ENCODE data around the gene AGMAT.

AGMAT gene

GRCh38 chr1:15584489-15585363 lies at the start of gene AGMAT:
AGMAT (minus strand) TSS chr1:15585051; CDS start chr1:15584967, 84 bp downstream.
- peak; percentile 72 for DNase-seq

DNA sequence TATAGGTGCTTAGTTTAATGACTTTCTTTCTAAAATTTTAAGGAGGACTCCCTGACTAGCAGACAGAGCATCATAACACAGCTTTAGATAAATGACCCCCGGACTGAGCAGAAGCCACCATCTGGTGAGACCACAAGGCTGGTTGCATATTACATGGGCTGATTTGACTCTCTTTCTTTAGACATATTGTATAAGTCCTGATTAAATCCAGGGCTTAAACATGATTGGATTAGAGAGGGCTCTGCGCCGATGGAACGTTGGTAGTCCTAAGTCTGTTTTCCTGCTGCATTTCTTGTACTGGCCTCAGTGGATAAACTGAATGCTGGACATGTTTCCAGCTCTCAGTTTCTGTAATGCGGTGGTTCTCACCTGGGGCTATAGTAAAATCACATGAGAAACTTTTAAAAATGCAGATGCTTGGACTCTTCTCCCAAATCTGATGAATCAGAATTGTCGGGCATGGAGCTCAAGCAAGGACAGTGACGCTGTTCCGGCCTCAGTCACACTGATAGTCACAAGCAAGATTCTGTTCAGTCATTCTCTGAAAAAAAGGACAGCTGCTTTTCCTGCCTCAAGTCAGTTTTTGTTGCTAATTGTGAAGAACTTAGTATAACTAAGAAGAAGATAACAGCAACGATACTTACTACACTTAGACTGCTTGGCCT lies 49.0 kb upstream of the AGMAT start:
- no peak for DNase-seq

DNA sequence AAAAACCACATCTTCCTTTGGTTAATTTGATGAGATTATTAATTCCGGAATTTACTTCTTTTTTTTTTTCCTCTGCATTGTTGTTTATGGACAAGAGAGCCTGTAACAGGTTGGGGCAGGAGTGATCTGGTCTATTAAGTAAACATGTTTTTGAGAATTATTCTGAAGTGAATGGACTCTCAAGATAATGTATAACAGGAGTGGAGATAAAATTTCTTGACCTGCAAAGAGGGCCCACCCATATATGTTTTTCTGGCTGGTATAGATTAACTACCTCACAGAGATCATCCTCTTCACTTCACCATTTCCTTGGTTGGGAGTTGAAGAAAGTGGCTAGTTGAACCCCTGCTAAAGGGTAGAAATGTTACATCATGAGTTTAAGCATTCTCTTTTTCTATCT lies 43.2 kb upstream of the AGMAT start:
- no peak for DNase-seq

GRCh38 chr1:15627343-15627988 lies 42.6 kb upstream of the AGMAT start:
- peak; percentile 40 for DNase-seq

DNA sequence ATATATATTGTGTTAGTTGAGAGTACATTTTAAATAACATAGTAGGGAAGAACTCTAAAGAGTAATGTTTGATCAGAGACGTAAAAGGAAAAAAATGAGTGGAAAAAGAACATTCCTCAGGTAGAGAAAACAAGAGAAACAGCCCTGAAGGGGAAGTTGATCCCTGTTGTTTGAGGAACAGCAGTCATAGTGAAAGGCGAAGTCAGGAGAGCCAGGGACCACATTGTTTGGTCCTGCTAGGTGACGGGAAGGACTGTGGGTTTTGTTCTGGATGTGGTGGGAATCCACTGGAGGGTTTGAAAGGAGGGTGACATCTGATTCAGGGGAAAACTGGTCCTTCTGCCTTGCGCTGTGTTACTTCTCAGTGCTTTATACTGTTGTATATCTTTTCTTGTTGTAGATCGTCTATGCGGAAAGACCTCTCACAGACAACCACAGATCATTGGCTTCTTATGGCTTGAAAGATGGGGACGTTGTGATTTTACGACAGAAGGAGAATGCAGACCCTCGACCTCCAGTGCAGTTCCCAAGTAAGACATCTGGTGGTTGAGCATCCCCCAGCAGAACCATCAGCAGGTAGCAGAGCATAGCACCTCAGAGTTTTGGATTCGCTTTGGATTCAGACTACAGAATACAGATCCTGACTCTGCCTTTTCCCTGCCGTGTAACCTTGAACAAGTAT lies 41.6 kb upstream of the AGMAT start:
- no peak for DNase-seq

DNA sequence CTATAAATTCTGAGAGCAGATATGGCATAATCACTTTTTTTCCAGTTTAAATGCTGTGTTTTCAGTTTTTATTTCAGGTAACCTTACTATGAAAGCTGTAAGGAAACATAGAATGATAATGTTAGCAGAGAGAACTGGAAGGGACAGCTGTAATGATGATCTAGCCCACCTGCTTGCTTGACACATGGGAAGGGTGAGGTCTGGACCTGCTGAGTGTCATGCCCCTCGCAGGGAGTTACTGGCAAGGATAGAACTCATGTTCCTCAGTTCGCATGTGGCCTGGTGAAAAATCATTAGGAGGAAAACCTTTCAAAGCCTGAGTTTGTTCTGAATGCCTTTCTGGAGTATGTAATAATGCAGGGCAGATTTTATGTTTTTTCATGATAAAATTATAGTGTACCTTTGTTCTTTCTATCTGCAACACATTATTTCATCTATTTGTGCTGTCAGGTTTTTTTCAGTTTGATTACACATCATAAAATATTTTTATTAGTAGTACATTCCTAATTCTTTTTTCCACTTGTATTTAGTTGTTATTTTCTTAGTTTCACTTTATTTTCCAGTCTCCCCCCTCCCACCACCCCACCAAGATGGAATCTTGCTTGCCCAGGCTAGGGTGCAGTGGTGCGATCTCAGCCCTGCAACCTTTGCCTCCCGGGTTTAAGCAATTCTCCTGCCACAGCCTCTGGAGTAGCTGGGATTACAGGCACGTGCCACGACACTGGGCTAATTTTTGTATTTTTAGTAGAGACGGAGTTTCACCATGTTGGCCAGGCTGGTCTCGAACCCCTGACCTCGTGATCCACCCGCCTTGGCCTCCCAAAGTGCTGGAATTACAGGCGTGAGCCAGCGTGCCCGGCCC lies 40.4 kb upstream of the AGMAT start:
- DNase-seq, result no peak

- no peak for DNase-seq
Measured at GRCh38 chr1:15624133-15624714, 39.4 kb upstream of the AGMAT start.

- DNase-seq, result no peak
Measured at GRCh38 chr1:15623435-15623834, 38.6 kb upstream of the AGMAT start.

- no peak for DNase-seq
Measured at GRCh38 chr1:15622712-15623373, 38.0 kb upstream of the AGMAT start.

- no peak for DNase-seq
Measured at GRCh38 chr1:15621975-15622374, 37.1 kb upstream of the AGMAT start.

- DNase-seq, result no peak
Measured at GRCh38 chr1:15620902-15621682, 36.2 kb upstream of the AGMAT start.

DNA sequence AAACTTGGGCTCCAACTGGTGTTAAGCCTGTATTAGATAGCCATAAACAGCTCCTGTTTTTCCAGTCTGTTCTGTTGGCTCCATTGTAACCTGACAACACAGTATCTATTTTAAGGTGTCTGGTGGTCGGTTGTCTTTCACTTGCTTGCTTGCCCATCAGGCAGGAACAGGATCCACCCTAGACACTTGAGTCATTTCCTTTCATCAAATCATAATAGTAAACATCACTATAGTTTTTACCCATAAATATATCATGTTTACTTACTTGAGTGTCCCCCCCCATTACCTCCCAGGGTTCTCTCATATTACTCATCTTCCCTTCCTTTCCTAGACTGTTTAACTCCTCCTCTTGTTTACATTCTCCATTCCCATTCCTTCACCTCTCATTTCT lies 35.3 kb upstream of the AGMAT start:
- DNase-seq, result peak; percentile 39

- no peak for DNase-seq
Measured at GRCh38 chr1:15618655-15619525, 34.0 kb upstream of the AGMAT start.

DNA sequence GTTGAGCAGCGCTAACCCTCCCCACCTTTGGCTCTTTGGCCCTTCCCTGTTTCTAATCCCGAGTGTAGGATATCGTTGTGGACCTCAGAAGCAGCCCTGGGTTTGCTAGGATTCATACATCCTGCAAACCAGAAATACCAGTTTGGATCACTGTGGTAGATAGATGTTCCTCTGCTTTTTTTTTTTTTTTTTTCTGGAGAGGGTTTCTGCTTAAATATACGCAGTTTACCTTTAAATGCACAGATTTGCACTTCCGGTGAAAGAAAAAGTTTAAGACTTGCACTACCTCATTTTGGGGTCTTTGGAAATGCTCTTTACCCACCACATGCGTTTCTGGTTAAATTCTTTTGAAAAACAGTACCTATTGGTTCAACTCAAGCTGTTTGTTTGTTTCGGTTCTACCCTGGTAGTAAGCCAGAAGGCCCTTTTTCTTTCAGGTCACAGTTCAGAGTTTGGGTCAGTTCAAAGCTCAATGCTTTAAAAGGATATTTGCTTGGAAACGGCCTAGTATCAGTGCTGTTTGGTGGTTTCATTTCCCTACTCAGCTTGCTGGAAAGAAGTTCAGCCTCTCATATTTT lies 33.3 kb upstream of the AGMAT start:
- peak; percentile 43 for DNase-seq

DNA sequence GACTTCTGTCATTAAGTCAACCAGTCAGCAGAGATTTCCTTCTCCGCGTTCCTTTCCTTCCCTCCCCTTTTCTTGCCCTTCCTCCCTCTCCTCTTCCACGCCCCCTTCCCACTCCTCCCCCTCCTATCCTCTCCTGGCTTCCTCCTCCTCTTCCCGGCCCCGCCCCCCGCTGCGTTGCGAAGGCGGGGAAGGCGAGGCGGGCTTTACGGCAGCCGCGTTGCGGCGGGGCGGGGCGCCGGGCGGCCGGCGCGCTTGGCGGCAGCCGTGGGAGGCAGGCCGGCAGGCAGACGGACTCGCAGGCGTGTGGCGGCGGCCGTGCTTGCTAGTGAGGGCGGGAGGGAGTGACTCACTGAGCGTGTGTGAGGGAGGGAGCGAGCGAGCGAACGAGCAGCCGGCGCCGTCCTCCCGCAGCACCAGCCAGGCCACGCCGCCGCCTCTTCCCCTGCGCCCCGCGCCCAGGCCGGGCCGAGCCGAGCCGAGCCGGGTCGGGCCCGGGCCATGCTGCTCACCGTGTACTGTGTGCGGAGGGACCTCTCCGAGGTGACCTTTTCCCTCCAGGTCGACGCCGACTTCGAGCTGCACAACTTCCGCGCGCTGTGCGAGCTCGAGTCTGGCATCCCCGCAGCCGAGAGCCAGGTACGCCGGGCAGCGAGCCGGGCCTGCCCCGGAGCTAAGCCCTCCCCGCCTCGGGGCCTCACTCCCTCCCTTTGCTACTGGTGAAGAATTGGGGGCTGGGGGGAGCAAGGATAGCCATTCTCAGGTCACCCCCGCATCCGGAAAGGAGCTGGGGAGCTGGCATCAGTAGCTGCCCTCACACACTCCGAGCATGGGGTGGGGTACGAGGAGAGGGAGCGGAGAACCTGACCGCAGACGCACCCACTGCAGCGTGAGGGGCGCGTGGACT lies 32.6 kb upstream of the AGMAT start, which contains the start of gene DDI2:
DDI2 (plus strand) TSS at position 286 of the 904 bp plus-strand sequence; CDS start at position 499, 213 bp downstream.
- peak; percentile 97 for DNase-seq

DNA sequence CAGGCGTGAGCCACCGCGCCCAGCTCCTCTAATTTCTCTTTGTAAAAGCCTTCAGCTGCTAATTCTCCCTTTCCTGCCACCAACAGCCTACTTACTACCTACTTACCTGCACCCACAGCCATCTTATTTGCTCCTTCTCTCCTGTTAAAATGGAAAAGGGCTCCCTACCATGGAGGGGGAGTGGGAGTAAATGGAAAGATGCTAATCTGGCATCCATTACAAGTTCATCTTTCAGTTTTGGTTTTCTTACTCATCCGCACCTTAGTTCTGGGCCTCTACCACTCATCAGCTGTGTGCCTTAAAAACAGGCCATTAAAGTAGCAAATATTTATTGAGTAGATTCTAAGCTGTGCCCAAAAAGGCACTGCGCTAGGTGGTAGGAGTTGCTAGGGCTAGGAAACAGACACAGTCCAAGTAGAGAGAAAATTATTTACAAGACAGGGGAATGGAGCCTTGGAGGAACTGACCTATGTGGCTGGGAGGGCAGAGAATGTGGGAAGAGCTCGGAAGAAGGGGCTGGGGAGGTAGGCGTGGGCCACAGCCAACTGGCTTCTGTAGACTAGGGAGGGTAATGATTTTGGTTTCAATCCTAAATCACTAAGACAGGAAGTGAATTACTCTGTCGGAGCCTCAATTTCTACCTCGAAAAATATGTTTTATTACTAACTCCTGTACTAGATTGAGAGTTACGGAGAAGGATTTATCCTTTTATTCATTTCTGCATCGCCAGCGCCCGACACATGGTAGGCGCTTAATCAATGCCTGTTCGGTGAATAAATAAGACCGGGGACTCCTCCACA lies 31.7 kb upstream of the AGMAT start:
- no peak for DNase-seq

DNA sequence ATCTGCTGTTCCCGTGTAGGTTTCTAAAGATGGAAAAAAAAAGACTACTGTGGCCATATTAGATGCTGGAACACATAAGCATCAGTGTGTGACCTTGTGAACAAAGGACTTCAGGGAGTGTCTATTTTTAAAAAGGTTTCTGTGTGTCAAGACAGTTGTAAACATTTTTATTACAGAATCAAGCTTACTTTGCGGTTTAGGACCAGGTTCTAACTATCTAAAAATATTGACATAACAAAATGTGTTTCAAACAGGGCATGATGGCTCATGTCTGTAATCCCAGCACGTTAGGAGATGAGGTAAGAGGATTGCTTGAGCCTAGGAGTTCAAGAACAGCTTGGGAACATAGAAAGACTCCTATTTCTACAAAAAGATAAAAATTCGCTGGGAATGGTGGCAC lies 25.3 kb upstream of the AGMAT start:
- no peak for DNase-seq
